SK-N-SH (cell line): Measurements from ENCODE around the gene KRT85.

ENCODE experiments used
- CTCF ChIP-seq: fragments of 200-600 bp; sonication (generic); IDR thresholded peaks from 2 replicates; pipeline ENCODE4 v1.6.1; 2017; ENCODE audit warnings: antibody characterized with exemption, mild to moderate bottlenecking, moderate library complexity
- FOSL2 ChIP-seq: IDR thresholded peaks from 2 replicates; pipeline ENCODE4 v1.4.0; 2012; ENCODE audit warnings: low read depth, mild to moderate bottlenecking, moderate library complexity, borderline replicate concordance
- FOXJ3 ChIP-seq: sonication (generic); formaldehyde crosslinking; IDR thresholded peaks from 2 replicates; pipeline ENCODE4 v1.5.1; 2020; ENCODE audit warnings: mild to moderate bottlenecking, missing genetic modification reagents
- IRF3 ChIP-seq: fragments of 150-350 bp; IDR thresholded peaks from 2 replicates; pipeline ENCODE4 v1.6.1; 2016; ENCODE audit warnings: mild to moderate bottlenecking, low read depth, low read length
- MXI1 ChIP-seq: IDR thresholded peaks from 2 replicates; pipeline ENCODE4 v1.6.1; 2012; ENCODE audit warnings: mild to moderate bottlenecking, low read depth, low read length, improper control_type of control experiment
- RCOR1 ChIP-seq: fragments of 150-350 bp; IDR thresholded peaks from 2 replicates; pipeline ENCODE4 v1.6.1; 2017; ENCODE audit warnings: antibody characterized with exemption, low read length
- REST ChIP-seq: IDR thresholded peaks from 2 replicates; pipeline ENCODE4 v1.6.1; 2012; ENCODE audit warnings: mild to moderate bottlenecking, low read depth, low read length, moderate library complexity
- RFX5 ChIP-seq: IDR thresholded peaks from 2 replicates; pipeline ENCODE4 v1.6.1; 2012; ENCODE audit warnings: mild to moderate bottlenecking, improper control_type of control experiment, low read length
- TAF1 ChIP-seq: IDR thresholded peaks from 2 replicates; pipeline ENCODE4 v1.6.1; 2012; ENCODE audit warnings: low read depth, mild to moderate bottlenecking, low read length, moderate library complexity, borderline replicate concordance
- YY1 ChIP-seq: IDR thresholded peaks from 2 replicates; pipeline ENCODE4 v1.4.0; 2012; ENCODE audit warnings: low read depth, mild to moderate bottlenecking
- ZBTB33 ChIP-seq: IDR thresholded peaks from 2 replicates; pipeline ENCODE4 v1.4.0; 2012; ENCODE audit warnings: low read depth, borderline replicate concordance

GRCh38 chr12:52350021-52350620 lies 17.2 kb downstream of the KRT85 start:
- no peak for TF ChIP-seq REST
- TF ChIP-seq CTCF, result no peak
- TF ChIP-seq RFX5, result no peak
- no peak for TF ChIP-seq MXI1
- TF ChIP-seq IRF3, result no peak
- no peak for TF ChIP-seq FOSL2
- TF ChIP-seq YY1, result no peak
- TF ChIP-seq FOXJ3 (CRISPR knock-in tag), result no peak
- no peak for TF ChIP-seq TAF1
- no peak for TF ChIP-seq ZBTB33
- TF ChIP-seq RCOR1, result no peak
